ENCODE measurements around the gene HEYL.
A peak's percentile ranks its signal among the peaks of the same experiment; 100 is the strongest.

GRCh38 chr1:39609618-39610331 is 29.7 kb downstream of the HEYL start:
- TF ChIP-seq CTCF (conservative IDR thresholded peaks at IDR 0.05 in 1 of 2, IDR thresholded peaks at IDR 0.05 in 1 of 2; ENCODE audit: low read depth in 1 of 2, low read length in 2 of 2) (peak; percentile 24 to 63), EZH2 (IDR thresholded peaks at IDR 0.05; ENCODE audit: low read length, missing control alignments) (no peak)

All from fibroblast of lung (primary cell).